Endodermal cell (in vitro differentiated cells): Measurements from ENCODE around the gene EYS. TPM values are rescaled to one million over a fixed set of nuclear protein-coding genes. Genes with fewer than 3 reads are reported as not detected.

Experiments used
- DNase-seq: peaks from one replicate; pipeline ENCODE4 v3.0.0-alpha.2; 2017
- H3K27ac ChIP-seq: 2 replicates; pipeline ENCODE4 v1.5.1; 2013; ENCODE audit warnings: mild to moderate bottlenecking, low read depth, low read length, moderate library complexity
- H3K27me3 ChIP-seq: 2 replicates; pipeline ENCODE4 v1.6.1; 2013; ENCODE audit warnings: mild to moderate bottlenecking, low read length, moderate library complexity; ENCODE audit not compliant: insufficient read depth, control insufficient read depth, poor library complexity, severe bottlenecking
- H3K36me3 ChIP-seq: 2 replicates; pipeline ENCODE4 v1.7.0; 2013; ENCODE audit warnings: mild to moderate bottlenecking, low read length, moderate library complexity; ENCODE audit not compliant: control insufficient read depth, insufficient read depth
- H3K4me1 ChIP-seq: one replicate; pipeline ENCODE4 v1.7.0; 2013; ENCODE audit warnings: low read length; ENCODE audit not compliant: control insufficient read depth, insufficient read depth
- H3K4me3 ChIP-seq: 2 replicates; pipeline ENCODE4 v1.5.1; 2013; ENCODE audit warnings: mild to moderate bottlenecking, low read length, moderate library complexity
- H3K9ac ChIP-seq: 2 replicates; pipeline ENCODE4 v1.6.1; 2013; ENCODE audit warnings: mild to moderate bottlenecking, low read length, moderate library complexity; ENCODE audit not compliant: poor library complexity, severe bottlenecking; ENCODE audit errors: extremely low read depth
- H3K9me3 ChIP-seq: 2 replicates; pipeline ENCODE4 v1.6.1; 2013; ENCODE audit warnings: mild to moderate bottlenecking, low read length, moderate library complexity; ENCODE audit not compliant: control insufficient read depth
- H3K27ac Mint-ChIP-seq: 2 replicates; pipeline ENCODE4 v1.8.0; 2020; ENCODE audit warnings: mixed read lengths
- H3K27me3 Mint-ChIP-seq: 2 replicates; pipeline ENCODE4 v1.8.0; 2021; ENCODE audit warnings: mild to moderate bottlenecking, mixed read lengths; ENCODE audit not compliant: insufficient read depth
- H3K36me3 Mint-ChIP-seq: 2 replicates; pipeline ENCODE4 v1.8.0; 2020; ENCODE audit warnings: low read depth, mixed read lengths
- H3K4me1 Mint-ChIP-seq: 2 replicates; pipeline ENCODE4 v1.8.0; 2020; ENCODE audit warnings: mixed read lengths
- H3K4me3 Mint-ChIP-seq: 2 replicates; pipeline ENCODE4 v1.8.0; 2020; ENCODE audit warnings: mild to moderate bottlenecking, moderate library complexity, mixed read lengths
- H3K9me3 Mint-ChIP-seq: 2 replicates; pipeline ENCODE4 v1.8.0; 2020; ENCODE audit warnings: mild to moderate bottlenecking, mixed read lengths
- WGBS, 2 experiments: methylation state at CpG; one replicate each; pipeline versions ENCODE4 v1.1.5 to v1.1.7; 2013; ENCODE audit warnings: missing lambda C conversion rate in 2 of 2, mixed read lengths in 1 of 2; ENCODE audit not compliant: insufficient coverage in 1 of 2, insufficient read length in 1 of 2; 5-methylcytosine and 5-hydroxymethylcytosine counted together
- total RNA-seq, 2 donors: library from RNA; stranded (reverse); fragmentation: NEBNext Ultra II Directional in 1 of 2; extraction: Animal tissue kit (Norgen Biotek cat#: 25700) in 1 of 2; gene quantifications; 2 replicates in 1 of 2; 3 replicates in 1 of 2; pipeline ENCODE4 v1.2.1, GENCODE V29; 2021
- TF ChIP-seq, protein P1 (sequence below): fragments of 200-600 bp; sonication (generic); conservative IDR thresholded peaks from 2 replicates; pipeline ENCODE4 v1.5.0; 2021; ENCODE audit warnings: antibody characterized with exemption, mild to moderate bottlenecking

Gene EYS
- total RNA-seq, 2 donors from 2014 or later = 0.31 to 0.70 TPM

DNA sequence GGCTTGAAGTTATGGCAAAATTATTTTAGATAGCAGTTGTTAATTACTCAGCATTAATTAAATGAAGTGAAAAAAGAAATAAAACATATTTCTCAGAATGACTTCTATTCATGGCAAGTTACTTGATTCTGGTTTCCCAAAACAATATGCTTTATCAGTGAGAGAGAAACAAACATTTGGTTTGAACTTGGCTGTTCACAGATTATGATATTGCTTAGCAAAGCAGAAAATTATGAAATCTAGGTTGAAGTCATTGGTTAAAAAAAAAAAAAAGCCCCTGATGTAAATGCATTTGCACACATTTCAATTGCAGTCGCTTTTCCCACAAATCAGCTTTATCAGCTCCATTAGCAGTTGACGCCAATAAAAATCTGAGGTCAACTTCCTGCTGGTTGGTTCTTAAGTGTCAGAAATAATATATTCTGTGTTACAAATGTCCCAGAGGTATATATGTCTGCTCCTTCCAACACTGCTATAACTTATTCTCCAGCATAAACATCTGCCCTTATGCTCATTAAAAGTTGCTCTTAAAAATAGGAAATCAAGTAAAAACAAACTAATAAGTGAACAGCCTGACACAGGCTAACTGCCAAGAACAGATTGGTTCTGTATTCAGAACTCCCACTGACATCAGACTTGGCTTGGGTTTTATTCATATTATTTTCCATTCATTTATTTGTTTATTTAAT, 1796.0 kb downstream of the EYS start:
- WGBS, 2 experiments = 100% methylated on average over 2 of the region's 2 CpGs; no CpG with 5 or more reads in 1 of the 2 experiments
- no peak for DNase-seq

GRCh38 chr6:63904650-63905248, 1802.3 kb downstream of the EYS start:
- no peak overlapping the region for H3K27ac Mint-ChIP-seq
- no peak overlapping the region for H3K4me3 Mint-ChIP-seq
- no peak overlapping the region for H3K4me3 ChIP-seq
- H3K36me3 Mint-ChIP-seq = no peaks in the 10 kb centered on the region
- TF ChIP-seq, protein P1, sequence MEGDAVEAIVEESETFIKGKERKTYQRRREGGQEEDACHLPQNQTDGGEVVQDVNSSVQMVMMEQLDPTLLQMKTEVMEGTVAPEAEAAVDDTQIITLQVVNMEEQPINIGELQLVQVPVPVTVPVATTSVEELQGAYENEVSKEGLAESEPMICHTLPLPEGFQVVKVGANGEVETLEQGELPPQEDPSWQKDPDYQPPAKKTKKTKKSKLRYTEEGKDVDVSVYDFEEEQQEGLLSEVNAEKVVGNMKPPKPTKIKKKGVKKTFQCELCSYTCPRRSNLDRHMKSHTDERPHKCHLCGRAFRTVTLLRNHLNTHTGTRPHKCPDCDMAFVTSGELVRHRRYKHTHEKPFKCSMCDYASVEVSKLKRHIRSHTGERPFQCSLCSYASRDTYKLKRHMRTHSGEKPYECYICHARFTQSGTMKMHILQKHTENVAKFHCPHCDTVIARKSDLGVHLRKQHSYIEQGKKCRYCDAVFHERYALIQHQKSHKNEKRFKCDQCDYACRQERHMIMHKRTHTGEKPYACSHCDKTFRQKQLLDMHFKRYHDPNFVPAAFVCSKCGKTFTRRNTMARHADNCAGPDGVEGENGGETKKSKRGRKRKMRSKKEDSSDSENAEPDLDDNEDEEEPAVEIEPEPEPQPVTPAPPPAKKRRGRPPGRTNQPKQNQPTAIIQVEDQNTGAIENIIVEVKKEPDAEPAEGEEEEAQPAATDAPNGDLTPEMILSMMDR = no peak
- no peaks in the 10 kb centered on the region for H3K27me3 Mint-ChIP-seq
- WGBS, 2 experiments = 91 to 100% methylated on average over 1 to 4 of the region's 4 CpGs
- H3K4me1 ChIP-seq = no peaks in the 10 kb centered on the region
- H3K9ac ChIP-seq = no peak overlapping the region
- no peak overlapping the region for H3K27ac ChIP-seq
- no peaks in the 10 kb centered on the region for H3K27me3 ChIP-seq
- H3K36me3 ChIP-seq = no peaks in the 10 kb centered on the region
- DNase-seq = no peak
- H3K9me3 Mint-ChIP-seq = no peaks in the 10 kb centered on the region
- H3K4me1 Mint-ChIP-seq = no peaks in the 10 kb centered on the region
- no peaks in the 10 kb centered on the region for H3K9me3 ChIP-seq

More for the DNA sequence above, 1796.0 kb downstream of the EYS start:
- H3K9ac ChIP-seq = no peak overlapping the region
- no peak overlapping the region for H3K27ac Mint-ChIP-seq
- H3K27me3 ChIP-seq = no peaks in the 10 kb centered on the region
- TF ChIP-seq, protein P1 = no peak
- H3K4me1 Mint-ChIP-seq = no peaks in the 10 kb centered on the region
- H3K27ac ChIP-seq = no peak overlapping the region
- peaks cover 10% of the 10 kb centered on the region for H3K9me3 ChIP-seq
- H3K27me3 Mint-ChIP-seq = no peaks in the 10 kb centered on the region
- no peaks in the 10 kb centered on the region for H3K4me1 ChIP-seq
- H3K36me3 ChIP-seq = no peaks in the 10 kb centered on the region
- no peak overlapping the region for H3K4me3 Mint-ChIP-seq
- no peak overlapping the region for H3K4me3 ChIP-seq
- no peaks in the 10 kb centered on the region for H3K36me3 Mint-ChIP-seq
- H3K9me3 Mint-ChIP-seq = peaks cover 3% of the 10 kb centered on the region

GRCh38 chr6:63899550-63899949, 1807.5 kb downstream of the EYS start:
- TF ChIP-seq, protein P1 = no peak
- peaks cover 9% of the 10 kb centered on the region for H3K4me1 Mint-ChIP-seq
- no peak overlapping the region for H3K4me3 Mint-ChIP-seq
- Histone ChIP-seq H3K27ac (no peak overlapping the region), H3K9me3 (no peaks in the 10 kb centered on the region), H3K9ac (no peak overlapping the region), H3K4me1 (peaks cover 4% of the 10 kb centered on the region), H3K36me3 (no peaks in the 10 kb centered on the region), H3K27me3 (no peaks in the 10 kb centered on the region), H3K4me3 (no peak overlapping the region)
- H3K27me3 Mint-ChIP-seq = no peaks in the 10 kb centered on the region
- H3K36me3 Mint-ChIP-seq = no peaks in the 10 kb centered on the region
- H3K27ac Mint-ChIP-seq = no peak overlapping the region
- DNase-seq = no peak
- no peaks in the 10 kb centered on the region for H3K9me3 Mint-ChIP-seq
